ENCODE measurements around the gene PTH1R. TPM values are rescaled to one million over a fixed set of nuclear protein-coding genes. Genes with fewer than 3 reads are reported as not detected.
A peak's percentile ranks its signal among the peaks of the same experiment; 100 is the strongest.

The PTH1R gene
- total RNA-seq, 1 donor from 2014 or later: 13.0 TPM

GRCh38 chr3:46866720-46867549, 10.6 kb upstream of the PTH1R start:
- intact Hi-C loops (cut with DNase I): loop anchor here (2.0 to 5.0 kb wide), 2 partner anchors 16 to 40 kb away; no protein-coding TSS in a partner anchor
- Histone ChIP-seq H3K27me3 (no peaks in the 10 kb centered on the region), H3K4me3 (no peak overlapping the region), H3K36me3 (no peaks in the 10 kb centered on the region), H3K9me3 (no peaks in the 10 kb centered on the region), H3K4me1 (peaks cover 36% of the 10 kb centered on the region), H3K27ac (peak overlapping the region; percentile 66)
- no peak for DNase-seq (ENCODE audit: extremely low spot score in 2 of 2)
- TF ChIP-seq POLR2A (IDR thresholded peaks at IDR 0.05): no peak
- TF ChIP-seq, protein P1, sequence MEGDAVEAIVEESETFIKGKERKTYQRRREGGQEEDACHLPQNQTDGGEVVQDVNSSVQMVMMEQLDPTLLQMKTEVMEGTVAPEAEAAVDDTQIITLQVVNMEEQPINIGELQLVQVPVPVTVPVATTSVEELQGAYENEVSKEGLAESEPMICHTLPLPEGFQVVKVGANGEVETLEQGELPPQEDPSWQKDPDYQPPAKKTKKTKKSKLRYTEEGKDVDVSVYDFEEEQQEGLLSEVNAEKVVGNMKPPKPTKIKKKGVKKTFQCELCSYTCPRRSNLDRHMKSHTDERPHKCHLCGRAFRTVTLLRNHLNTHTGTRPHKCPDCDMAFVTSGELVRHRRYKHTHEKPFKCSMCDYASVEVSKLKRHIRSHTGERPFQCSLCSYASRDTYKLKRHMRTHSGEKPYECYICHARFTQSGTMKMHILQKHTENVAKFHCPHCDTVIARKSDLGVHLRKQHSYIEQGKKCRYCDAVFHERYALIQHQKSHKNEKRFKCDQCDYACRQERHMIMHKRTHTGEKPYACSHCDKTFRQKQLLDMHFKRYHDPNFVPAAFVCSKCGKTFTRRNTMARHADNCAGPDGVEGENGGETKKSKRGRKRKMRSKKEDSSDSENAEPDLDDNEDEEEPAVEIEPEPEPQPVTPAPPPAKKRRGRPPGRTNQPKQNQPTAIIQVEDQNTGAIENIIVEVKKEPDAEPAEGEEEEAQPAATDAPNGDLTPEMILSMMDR (IDR thresholded peaks at IDR 0.05): peak; percentile 77 to 93 (median 91)

GRCh38 chr3:46867550-46867898, 10.0 kb upstream of the PTH1R start:
- no peaks in the 10 kb centered on the region for H3K36me3 ChIP-seq
- intact Hi-C loops (cut with DNase I): loop anchor here (2.0 to 5.0 kb wide), 2 partner anchors 15 to 40 kb away; no protein-coding TSS in a partner anchor
- no peak overlapping the region for H3K4me3 ChIP-seq
- H3K27me3 ChIP-seq: no peaks in the 10 kb centered on the region
- H3K4me1 ChIP-seq: peaks cover 37% of the 10 kb centered on the region
- no peak for TF ChIP-seq POLR2A (IDR thresholded peaks at IDR 0.05)
- TF ChIP-seq, protein P1 (IDR thresholded peaks at IDR 0.05): no peak
- TF ChIP-seq POLR2AphosphoS5 (IDR thresholded peaks at IDR 0.05; ENCODE audit: insufficient read depth in 1 of 2, low read depth in 1 of 2): peak; percentile 30 to 75
- H3K9me3 ChIP-seq: no peaks in the 10 kb centered on the region
- no peak for DNase-seq (ENCODE audit: extremely low spot score in 2 of 2)
- peak overlapping the region; percentile 66 for H3K27ac ChIP-seq

GRCh38 chr3:46868287-46868686, 9.2 kb upstream of the PTH1R start:
- TF ChIP-seq, protein P1 (IDR thresholded peaks at IDR 0.05): no peak
- no peak for TF ChIP-seq POLR2A (IDR thresholded peaks at IDR 0.05)
- TF ChIP-seq POLR2AphosphoS5 (IDR thresholded peaks at IDR 0.05; ENCODE audit: insufficient read depth in 1 of 2, low read depth in 1 of 2): no peak
- intact Hi-C loops (cut with DNase I): loop anchor here (5.0 kb wide), 1 partner anchor 39 kb away; no protein-coding TSS in a partner anchor
- Histone ChIP-seq H3K4me1 (peaks cover 44% of the 10 kb centered on the region), H3K27ac (peak overlapping the region; percentile 66), H3K27me3 (no peaks in the 10 kb centered on the region), H3K36me3 (no peaks in the 10 kb centered on the region), H3K9me3 (no peaks in the 10 kb centered on the region), H3K4me3 (no peak overlapping the region)
- no peak for DNase-seq (ENCODE audit: extremely low spot score in 2 of 2)

GRCh38 chr3:46868948-46869347, 8.6 kb upstream of the PTH1R start:
- no peak for DNase-seq (ENCODE audit: extremely low spot score in 2 of 2)
- H3K27me3 ChIP-seq: no peaks in the 10 kb centered on the region
- no peaks in the 10 kb centered on the region for H3K9me3 ChIP-seq
- TF ChIP-seq, protein P1 (IDR thresholded peaks at IDR 0.05): no peak
- TF ChIP-seq POLR2A (IDR thresholded peaks at IDR 0.05) (no peak), POLR2AphosphoS5 (IDR thresholded peaks at IDR 0.05; ENCODE audit: insufficient read depth in 1 of 2, low read depth in 1 of 2) (no peak)
- H3K4me1 ChIP-seq: peaks cover 51% of the 10 kb centered on the region
- H3K4me3 ChIP-seq: no peak overlapping the region
- no peaks in the 10 kb centered on the region for H3K36me3 ChIP-seq
- intact Hi-C loops (cut with DNase I): loop anchor here (5.0 kb wide), 1 partner anchor 38 kb away; no protein-coding TSS in a partner anchor
- no peak overlapping the region for H3K27ac ChIP-seq

- Histone ChIP-seq H3K27me3 (no peaks in the 10 kb centered on the region), H3K36me3 (no peaks in the 10 kb centered on the region), H3K27ac (no peak overlapping the region), H3K9me3 (no peaks in the 10 kb centered on the region), H3K4me3 (no peak overlapping the region), H3K4me1 (peaks cover 54% of the 10 kb centered on the region)
- DNase-seq (ENCODE audit: extremely low spot score in 2 of 2): no peak
- TF ChIP-seq POLR2AphosphoS5 (IDR thresholded peaks at IDR 0.05; ENCODE audit: insufficient read depth in 1 of 2, low read depth in 1 of 2) (no peak), POLR2A (IDR thresholded peaks at IDR 0.05) (no peak)
- TF ChIP-seq, protein P1 (IDR thresholded peaks at IDR 0.05): no peak
- intact Hi-C loops (cut with DNase I): loop anchor here (5.0 kb wide), 1 partner anchor 38 kb away; no protein-coding TSS in a partner anchor
These were observed 8.1 kb upstream of the PTH1R start for GRCh38 chr3:46869440-46869839.

Data from vagina (tissue), 2 donors.